GM21381 (cell line): ENCODE data around the gene SPDYE2B.
"Not testable (repeated sequence)": the region's sequence is repeated elsewhere in the genome, so short reads cannot be mapped to it uniquely, and the experiment has no call there.

ENCODE experiments used
- ATAC-seq: cut with Tn5 transposase; IDR thresholded peaks from one replicate; pipeline ENCODE4 v1.9.1; 2021; ENCODE audit warnings: mild to moderate bottlenecking, moderate library complexity; ENCODE audit not compliant: unreplicated experiment

Gene SPDYE2B

DNA sequence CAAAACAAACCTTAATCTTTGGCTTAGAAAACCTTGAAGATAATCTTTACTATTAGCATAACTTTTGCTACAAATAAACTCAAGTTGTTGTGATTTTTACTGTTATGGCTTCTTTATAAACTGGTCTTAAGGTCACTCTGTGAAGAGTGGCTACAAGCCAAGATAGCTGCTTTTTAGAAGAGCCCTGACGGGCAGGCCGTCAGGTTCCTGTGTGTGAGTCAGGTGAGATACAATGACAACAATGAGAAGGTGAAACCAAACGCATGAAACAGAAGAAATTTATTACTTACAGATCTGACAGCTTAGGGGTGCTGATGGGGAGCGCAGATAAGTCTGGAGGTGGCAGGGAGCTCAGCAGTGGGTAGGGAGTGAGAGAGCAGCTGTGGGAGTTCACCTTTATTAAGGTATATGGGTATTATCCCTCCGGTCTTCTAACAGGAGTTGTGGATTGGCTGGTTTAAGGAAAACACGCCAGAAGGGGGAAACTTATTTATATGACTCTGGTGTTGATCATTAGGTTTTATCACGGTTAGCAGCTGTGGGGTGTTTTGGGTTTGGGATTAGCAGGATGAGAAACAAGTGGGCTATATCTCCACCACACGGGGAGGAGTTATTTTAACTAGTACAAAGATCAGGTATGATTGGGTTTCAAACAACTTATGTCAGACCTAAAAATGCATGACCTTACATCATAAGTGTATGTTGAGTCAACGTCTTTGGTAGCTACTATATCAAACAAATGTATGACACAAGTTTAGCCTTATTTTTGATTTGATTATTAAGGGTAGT, 49.0 kb downstream of the SPDYE2B start:
- not testable (repeated sequence) for ATAC-seq
